Sciatic nerve (tissue), 2 donors: ENCODE measurements around the gene SAXO1. TPM values are rescaled to one million over a fixed set of nuclear protein-coding genes. Genes with fewer than 3 reads are reported as not detected.
A peak's percentile ranks its signal among the peaks of the same experiment; 100 is the strongest.

Experiments
- ATAC-seq: fragments of 200-7000 bp; cut with Tn5 transposase; one replicate; pipeline ENCODE4 v1.9.1; 2020; ENCODE audit warnings: mild to moderate bottlenecking, moderate library complexity
- DNase-seq: peaks from one replicate; pipeline ENCODE4 v3.0.0-alpha.2; 2020; ENCODE audit warnings: low spot score
- intact Hi-C: fragments of 100-400 bp; cut with DNase I; formaldehyde crosslinking; loops from one replicate; pipeline ENCODE4 v1.14.2; 2022
- total RNA-seq: library from RNA; stranded (reverse); fragmentation: NEBNext Ultra II Directional; extraction: Animal tissue kit (Norgen Biotek cat#: 25700); gene quantifications from one replicate; pipeline ENCODE4 v1.2.1, GENCODE V29; 2021
- donor health status: DM: no; HTN: no; CAD: no.
- donor health status: DM: no; HTN: no; CAD: no.

Gene SAXO1
- total RNA-seq, 1 donor from 2014 or later = 0.49 TPM

- DNase-seq (no peak), ATAC-seq (no peak)
- intact Hi-C loops = no loop called here
Measured at GRCh38 chr9:18893491-18893890, 139.5 kb downstream of the SAXO1 start.

- DNase-seq = no peak
- intact Hi-C loops = no loop called here
- no peak for ATAC-seq
Measured at GRCh38 chr9:18893046-18893445, 140.0 kb downstream of the SAXO1 start.

- DNase-seq (no peak), ATAC-seq (no peak)
- intact Hi-C loops = no loop called here
Measured at GRCh38 chr9:18891946-18892670, 140.9 kb downstream of the SAXO1 start.

- ATAC-seq = no peak
- intact Hi-C loops = no loop called here
- no peak for DNase-seq
Measured at GRCh38 chr9:18890372-18890771, 142.6 kb downstream of the SAXO1 start.

GRCh38 chr9:18889550-18889949 lies 143.5 kb downstream of the SAXO1 start:
- intact Hi-C loops = no loop called here
- no peak for ATAC-seq
- no peak for DNase-seq

GRCh38 chr9:18888290-18888689 lies 144.7 kb downstream of the SAXO1 start:
- intact Hi-C loops = no loop called here
- ATAC-seq (no peak), DNase-seq (no peak)

- ATAC-seq = no peak
Measured at GRCh38 chr9:18887546-18887945, 145.5 kb downstream of the SAXO1 start.

GRCh38 chr9:18881758-18882157 lies 151.3 kb downstream of the SAXO1 start:
- DNase-seq (no peak), ATAC-seq (peak; percentile 67)
- intact Hi-C loops = no loop called here

More at GRCh38 chr9:18887546-18887945, 145.5 kb downstream of the SAXO1 start:
- no peak for DNase-seq
- intact Hi-C loops = no loop called here

GRCh38 chr9:18877984-18878383 lies 155.0 kb downstream of the SAXO1 start:
- ATAC-seq (no peak), DNase-seq (no peak)
- intact Hi-C loops = no loop called here

Other genes with a start within 250 kb of the SAXO1 start
- 85.2 TPM for gene RRAGA, start 16.2 kb upstream of the SAXO1 start, total RNA-seq
- 12.5 TPM for gene HAUS6, start 69.7 kb upstream of the SAXO1 start, total RNA-seq
- gene PLIN2, start 94.3 kb upstream of the SAXO1 start, total RNA-seq = 63.8 TPM
- 78.2 TPM for gene DENND4C, start 197.5 kb upstream of the SAXO1 start, total RNA-seq